HepG2 (cell line): ENCODE measurements around the gene CBX2. TPM values are rescaled to one million over a fixed set of nuclear protein-coding genes. Genes with fewer than 3 reads are reported as not detected.
A peak's percentile ranks its signal among the peaks of the same experiment; 100 is the strongest.

Experiments
- BORCS8-MEF2B ChIP-seq: sonication (generic); formaldehyde crosslinking; IDR thresholded peaks from 2 replicates; pipeline ENCODE4 v1.8.0; 2022; ENCODE audit warnings: mild to moderate bottlenecking, missing genetic modification reagents
- CEBPB ChIP-seq: IDR thresholded peaks from 2 replicates; pipeline ENCODE4 v1.6.1; 2011; ENCODE audit warnings: low read depth, low read length, improper control_type of control experiment, borderline replicate concordance
- HIC2 ChIP-seq: sonication (generic); formaldehyde crosslinking; IDR thresholded peaks from 2 replicates; pipeline ENCODE4 v1.9.0; 2022; ENCODE audit warnings: low read depth, missing genetic modification reagents
- KIAA2018 ChIP-seq: sonication (generic); formaldehyde crosslinking; IDR thresholded peaks from 2 replicates; pipeline ENCODE4 v1.5.0; 2020; ENCODE audit warnings: mild to moderate bottlenecking, missing genetic modification reagents, borderline replicate concordance
- MEIS1 ChIP-seq: sonication (generic); formaldehyde crosslinking; IDR thresholded peaks from 2 replicates; pipeline ENCODE4 v1.9.0; 2021; ENCODE audit warnings: mild to moderate bottlenecking, missing genetic modification reagents, moderate library complexity, borderline replicate concordance
- NAIF1 ChIP-seq: sonication (generic); formaldehyde crosslinking; IDR thresholded peaks from 2 replicates; pipeline ENCODE4 v1.5.0; 2020; ENCODE audit warnings: mild to moderate bottlenecking, missing genetic modification reagents, borderline replicate concordance
- SP1 ChIP-seq, 2 experiments: fragments of 450-650 bp in 1 of 2; sonication (generic) in 1 of 2; formaldehyde crosslinking in 1 of 2; IDR thresholded peaks; 2 replicates each; pipeline versions ENCODE4 v1.4.0 to v1.6.1; 2016 to 2020; ENCODE audit warnings: missing genetic modification reagents in 1 of 2
- TFAP4 ChIP-seq: sonication (generic); IDR thresholded peaks from 2 replicates; pipeline ENCODE4 v1.6.1; 2016; ENCODE audit warnings: low read depth, borderline replicate concordance
- ZBTB4 ChIP-seq: sonication (generic); formaldehyde crosslinking; IDR thresholded peaks from 2 replicates; pipeline ENCODE4 v1.4.0; 2020; ENCODE audit warnings: missing genetic modification reagents, mild to moderate bottlenecking, borderline replicate concordance
- ZEB1 ChIP-seq: IDR thresholded peaks from 2 replicates; pipeline ENCODE4 v1.6.1; 2012; ENCODE audit warnings: mild to moderate bottlenecking, low read depth, inconsistent platforms; ENCODE audit not compliant: insufficient replicate concordance
- ZNF567 ChIP-seq: sonication (generic); formaldehyde crosslinking; IDR thresholded peaks from 2 replicates; pipeline ENCODE4 v1.8.1; 2023; ENCODE audit warnings: mild to moderate bottlenecking, missing genetic modification reagents, borderline replicate concordance
- ZNF724P ChIP-seq: sonication (generic); formaldehyde crosslinking; IDR thresholded peaks from 2 replicates; pipeline ENCODE4 v1.8.0; 2022; ENCODE audit warnings: missing genetic modification reagents, borderline replicate concordance
- polyA plus RNA-seq, 8 experiments: library from polyadenylated mRNA; depleted of rRNA in 3 of 8; stranded (reverse) in 7 of 8; unstranded in 1 of 8; fragments of >200 nt; fragmentation: Illumina TruSeq in 4 of 8; extraction: Trizol in 4 of 8; gene quantifications; 2 replicates each; pipeline versions ENCODE4 v1.2.1 to v1.2.3, GENCODE V29; 2011 to 2016; ENCODE audit warnings: low read depth in 4 of 8, missing spikeins in 1 of 8, mixed read lengths in 1 of 8; ENCODE audit not compliant: insufficient read depth in 1 of 8
- total RNA-seq, 5 experiments: library from RNA; depleted of rRNA; stranded (reverse); fragments of >200 nt; fragmentation: Illumina TruSeq; extraction: Trizol; gene quantifications; 2 replicates each; pipeline ENCODE4 v1.2.3, GENCODE V29; 2016; ENCODE audit warnings: low read depth in 1 of 5

The CBX2 gene
- total and polyA plus RNA-seq, 2 of the 13 experiments (the other 11 are each of a cell fraction or from before 2014, with no cell fraction given): 14.5 to 31.1 TPM

- TF ChIP-seq ZNF567 (CRISPR knock-in tag): no peak
- TF ChIP-seq BORCS8-MEF2B (CRISPR knock-in tag): peak; percentile 36; the same call in 1 of the 2 replicates
- TF ChIP-seq ZNF724P (CRISPR knock-in tag): 0 out of 2 replicates have a peak, but pooled peaks have one; percentile 35
- 0 out of 2 replicates have a peak, but pooled peaks have one; percentile 49 for TF ChIP-seq ZBTB4 (CRISPR knock-in tag)
- TF ChIP-seq SP1 (IDR thresholded peaks at IDR 0.05): no peak
- TF ChIP-seq SP1 (CRISPR knock-in tag; IDR thresholded peaks at IDR 0.05): peak; percentile 49; the same call in 1 of the 2 replicates
- TF ChIP-seq KIAA2018: no peak
- TF ChIP-seq TFAP4: peak; percentile 30; the same call in 1 of the 2 replicates
- no peak for TF ChIP-seq NAIF1 (CRISPR knock-in tag)
- peak; percentile 35; the same call in 1 of the 2 replicates for TF ChIP-seq HIC2 (CRISPR knock-in tag)
- 0 out of 2 replicates have a peak, but pooled peaks have one; percentile 40 for TF ChIP-seq MEIS1 (CRISPR knock-in tag)
- no peak for TF ChIP-seq CEBPB
- TF ChIP-seq ZEB1: peak; percentile 60
Measured at GRCh38 chr17:79834565-79835469, 56.9 kb downstream of the CBX2 start (continued).
